Endodermal cell (in vitro differentiated cells): ENCODE data around the gene DCXR. TPM values are rescaled to one million over a fixed set of nuclear protein-coding genes. Genes with fewer than 3 reads are reported as not detected.

Experiments used
- DNase-seq: peaks from one replicate; pipeline ENCODE4 v3.0.0-alpha.2; 2017
- H3K27ac ChIP-seq: 2 replicates; pipeline ENCODE4 v1.5.1; 2013; ENCODE audit warnings: mild to moderate bottlenecking, low read depth, low read length, moderate library complexity
- H3K27me3 ChIP-seq: 2 replicates; pipeline ENCODE4 v1.6.1; 2013; ENCODE audit warnings: mild to moderate bottlenecking, low read length, moderate library complexity; ENCODE audit not compliant: insufficient read depth, control insufficient read depth, poor library complexity, severe bottlenecking
- H3K36me3 ChIP-seq: 2 replicates; pipeline ENCODE4 v1.7.0; 2013; ENCODE audit warnings: mild to moderate bottlenecking, low read length, moderate library complexity; ENCODE audit not compliant: control insufficient read depth, insufficient read depth
- H3K4me1 ChIP-seq: one replicate; pipeline ENCODE4 v1.7.0; 2013; ENCODE audit warnings: low read length; ENCODE audit not compliant: control insufficient read depth, insufficient read depth
- H3K4me3 ChIP-seq: 2 replicates; pipeline ENCODE4 v1.5.1; 2013; ENCODE audit warnings: mild to moderate bottlenecking, low read length, moderate library complexity
- H3K9ac ChIP-seq: 2 replicates; pipeline ENCODE4 v1.6.1; 2013; ENCODE audit warnings: mild to moderate bottlenecking, low read length, moderate library complexity; ENCODE audit not compliant: poor library complexity, severe bottlenecking; ENCODE audit errors: extremely low read depth
- H3K9me3 ChIP-seq: 2 replicates; pipeline ENCODE4 v1.6.1; 2013; ENCODE audit warnings: mild to moderate bottlenecking, low read length, moderate library complexity; ENCODE audit not compliant: control insufficient read depth
- H3K27ac Mint-ChIP-seq: 2 replicates; pipeline ENCODE4 v1.8.0; 2020; ENCODE audit warnings: mixed read lengths
- H3K27me3 Mint-ChIP-seq: 2 replicates; pipeline ENCODE4 v1.8.0; 2021; ENCODE audit warnings: mild to moderate bottlenecking, mixed read lengths; ENCODE audit not compliant: insufficient read depth
- H3K36me3 Mint-ChIP-seq: 2 replicates; pipeline ENCODE4 v1.8.0; 2020; ENCODE audit warnings: low read depth, mixed read lengths
- H3K4me1 Mint-ChIP-seq: 2 replicates; pipeline ENCODE4 v1.8.0; 2020; ENCODE audit warnings: mixed read lengths
- H3K4me3 Mint-ChIP-seq: 2 replicates; pipeline ENCODE4 v1.8.0; 2020; ENCODE audit warnings: mild to moderate bottlenecking, moderate library complexity, mixed read lengths
- H3K9me3 Mint-ChIP-seq: 2 replicates; pipeline ENCODE4 v1.8.0; 2020; ENCODE audit warnings: mild to moderate bottlenecking, mixed read lengths
- CTCF ChIP-seq: fragments of 200-600 bp; sonication (generic); conservative IDR thresholded peaks from 2 replicates; pipeline ENCODE4 v1.5.0; 2021; ENCODE audit warnings: antibody characterized with exemption, mild to moderate bottlenecking
- WGBS, 2 experiments: methylation state at CpG; one replicate each; pipeline versions ENCODE4 v1.1.5 to v1.1.7; 2013; ENCODE audit warnings: missing lambda C conversion rate in 2 of 2, mixed read lengths in 1 of 2; ENCODE audit not compliant: insufficient coverage in 1 of 2, insufficient read length in 1 of 2; 5-methylcytosine and 5-hydroxymethylcytosine counted together
- total RNA-seq, 2 donors: library from RNA; stranded (reverse); fragmentation: NEBNext Ultra II Directional in 1 of 2; extraction: Animal tissue kit (Norgen Biotek cat#: 25700) in 1 of 2; gene quantifications; 2 replicates in 1 of 2; 3 replicates in 1 of 2; pipeline ENCODE4 v1.2.1, GENCODE V29; 2021

Gene DCXR
- total RNA-seq, 2 donors from 2014 or later, result 73.8 to 83.6 TPM

GRCh38 chr17:82017612-82018151 is 19.8 kb downstream of the DCXR start:
- no peaks in the 10 kb centered on the region for H3K9me3 Mint-ChIP-seq
- Histone ChIP-seq H3K27me3 (no peaks in the 10 kb centered on the region), H3K4me1 (no peaks in the 10 kb centered on the region), H3K4me3 (no peak overlapping the region), H3K27ac (no peak overlapping the region), H3K36me3 (peaks cover 7% of the 10 kb centered on the region), H3K9me3 (no peaks in the 10 kb centered on the region), H3K9ac (no peak overlapping the region)
- H3K36me3 Mint-ChIP-seq, result peaks cover 8% of the 10 kb centered on the region
- no peak for TF ChIP-seq CTCF
- H3K4me3 Mint-ChIP-seq, result no peak overlapping the region
- no peaks in the 10 kb centered on the region for H3K27me3 Mint-ChIP-seq
- DNase-seq, result no peak
- H3K27ac Mint-ChIP-seq, result no peak overlapping the region
- 86 to 89% methylated on average over 5 to 13 of the region's 13 CpGs for WGBS, 2 experiments
- H3K4me1 Mint-ChIP-seq, result peaks cover 5% of the 10 kb centered on the region

DNA sequence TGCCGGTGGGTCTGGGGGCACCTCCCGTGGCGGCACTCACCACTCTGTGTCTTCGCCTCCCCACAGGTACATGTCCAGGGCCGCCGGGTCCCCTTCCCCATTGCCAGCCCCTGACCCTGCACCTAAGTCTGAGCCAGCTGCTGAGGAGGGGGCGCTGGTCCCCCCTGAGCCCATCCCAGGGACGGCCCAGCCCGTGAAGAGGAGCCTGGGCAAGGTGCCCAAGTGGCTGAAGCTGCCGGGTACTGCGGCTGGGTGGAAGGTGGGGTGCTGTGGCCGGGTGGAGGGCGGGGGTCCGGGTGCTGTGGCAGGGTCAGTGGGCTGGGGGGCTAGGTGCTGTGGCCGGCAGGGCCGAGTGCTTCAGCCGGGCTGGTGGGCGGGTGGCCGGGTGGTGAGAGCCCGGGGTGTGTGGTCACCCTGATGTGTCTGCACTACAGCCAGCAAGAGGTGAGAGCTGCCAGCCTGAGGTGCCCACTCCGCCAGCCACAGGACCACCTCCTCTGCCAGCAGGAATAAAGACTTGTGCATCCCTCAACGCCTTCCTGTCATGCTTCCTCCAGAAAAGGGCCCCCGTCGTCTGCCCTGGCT is 20.5 kb downstream of the DCXR start:
- no peak for TF ChIP-seq CTCF
- peaks cover 8% of the 10 kb centered on the region for H3K36me3 Mint-ChIP-seq
- no peak overlapping the region for H3K27ac Mint-ChIP-seq
- no peak overlapping the region for H3K4me3 Mint-ChIP-seq
- Histone ChIP-seq H3K4me1 (no peaks in the 10 kb centered on the region), H3K4me3 (no peak overlapping the region), H3K27ac (no peak overlapping the region), H3K9ac (no peak overlapping the region), H3K36me3 (peaks cover 7% of the 10 kb centered on the region), H3K27me3 (no peaks in the 10 kb centered on the region), H3K9me3 (no peaks in the 10 kb centered on the region)
- DNase-seq, result no peak
- H3K9me3 Mint-ChIP-seq, result no peaks in the 10 kb centered on the region
- no peaks in the 10 kb centered on the region for H3K27me3 Mint-ChIP-seq
- 93% methylated on average over 17 to 24 of the region's 24 CpGs for WGBS, 2 experiments
- H3K4me1 Mint-ChIP-seq, result peaks cover 5% of the 10 kb centered on the region

GRCh38 chr17:82016061-82016874 is 21.2 kb downstream of the DCXR start:
- H3K4me3 Mint-ChIP-seq, result no peak overlapping the region
- H3K9me3 Mint-ChIP-seq, result no peaks in the 10 kb centered on the region
- no peak for DNase-seq
- peaks cover 8% of the 10 kb centered on the region for H3K36me3 Mint-ChIP-seq
- TF ChIP-seq CTCF, result no peak
- no peaks in the 10 kb centered on the region for H3K4me1 ChIP-seq
- H3K27ac Mint-ChIP-seq, result no peak overlapping the region
- 94% methylated on average over 8 to 28 of the region's 28 CpGs for WGBS, 2 experiments
- peak overlapping the region; percentile 24 for H3K27ac ChIP-seq
- H3K27me3 Mint-ChIP-seq, result no peaks in the 10 kb centered on the region
- H3K27me3 ChIP-seq, result no peaks in the 10 kb centered on the region
- H3K4me3 ChIP-seq, result no peak overlapping the region
- no peaks in the 10 kb centered on the region for H3K4me1 Mint-ChIP-seq
- no peaks in the 10 kb centered on the region for H3K9me3 ChIP-seq
- H3K36me3 ChIP-seq, result peaks cover 7% of the 10 kb centered on the region
- H3K9ac ChIP-seq, result no peak overlapping the region
